IMR-90 (cell line): Measurements from ENCODE around the gene AMBRA1. TPM values are rescaled to one million over a fixed set of nuclear protein-coding genes. Genes with fewer than 3 reads are reported as not detected.

ENCODE experiments used
- ATAC-seq: fragments of 200-7000 bp; cut with Tn5 transposase; 2 replicates; pipeline ENCODE4 v1.9.1; 2020; ENCODE audit warnings: low read depth, mild to moderate bottlenecking, moderate library complexity
- BruUV-seq: library from RNA; stranded (reverse); fragments of 400-500 nt; replicated peaks from 2 replicates; lab custom pipeline; 2021; lab: Mats Ljungman, UMichigan
- CTCF ChIA-PET: fragments of 300-600 bp; formaldehyde crosslinking; extraction: SDS; loops from one replicate; lab custom pipeline; 2021; ENCODE audit warnings: antibody characterized with exemption; lab: Yijun Ruan, JAX
- POLR2A ChIA-PET: fragments of 300-600 bp; sonication (Branson Sonifier 250); formaldehyde crosslinking; loops from one replicate; lab custom pipeline; 2022; ENCODE audit warnings: antibody characterized with exemption; ENCODE audit not compliant: unreplicated experiment; lab: Charles Lee
- DNase-seq: peaks from one replicate; pipeline ENCODE4 v3.0.0; 2013
- H2AFZ ChIP-seq: replicated peaks from 2 replicates; pipeline ENCODE3; 2013; ENCODE audit warnings: low read length, mild to moderate bottlenecking; ENCODE audit not compliant: poor library complexity
- H2AK5ac ChIP-seq: 2 replicates; pipeline ENCODE4 v1.6.1; 2013; ENCODE audit warnings: low read depth, low read length, inconsistent platforms
- H2AK9ac ChIP-seq: replicated peaks from 2 replicates; pipeline ENCODE3; 2013; ENCODE audit warnings: mild to moderate bottlenecking, low read depth, low read length, moderate library complexity; ENCODE audit not compliant: poor library complexity
- H2BK120ac ChIP-seq: 2 replicates; pipeline ENCODE4 v1.6.1; 2013; ENCODE audit warnings: low read depth, low read length, inconsistent platforms
- H2BK15ac ChIP-seq: 3 replicates; pipeline ENCODE4 v1.6.1; 2013; ENCODE audit warnings: low read depth, low read length, inconsistent platforms
- H2BK20ac ChIP-seq: 2 replicates; pipeline ENCODE4 v1.6.1; 2013; ENCODE audit warnings: low read depth, mild to moderate bottlenecking, inconsistent platforms, low read length, moderate library complexity
- H2BK5ac ChIP-seq: 2 replicates; pipeline ENCODE4 v1.6.1; 2013; ENCODE audit warnings: mild to moderate bottlenecking, low read depth, low read length, inconsistent platforms; ENCODE audit not compliant: poor library complexity, severe bottlenecking
- H3K14ac ChIP-seq: replicated peaks from 2 replicates; pipeline ENCODE4 v1.6.1; 2013; ENCODE audit warnings: low read depth, low read length, inconsistent platforms
- H3K18ac ChIP-seq: 2 replicates; pipeline ENCODE4 v1.6.1; 2013; ENCODE audit warnings: low read depth, low read length, control low read depth
- H3K23ac ChIP-seq: 2 replicates; pipeline ENCODE4 v1.6.1; 2013; ENCODE audit warnings: low read depth, low read length, inconsistent platforms
- H3K27ac ChIP-seq: 2 replicates; pipeline ENCODE4 v1.5.1; 2013; ENCODE audit warnings: mild to moderate bottlenecking, control low read depth, low read length; ENCODE audit not compliant: insufficient read depth
- H3K27me3 ChIP-seq: 2 replicates; pipeline ENCODE4 v1.6.1; 2013; ENCODE audit warnings: low read length; ENCODE audit not compliant: control insufficient read depth, insufficient read depth
- H3K36me3 ChIP-seq: 2 replicates; pipeline ENCODE4 v1.6.1; 2013; ENCODE audit warnings: low read length, mixed read lengths; ENCODE audit not compliant: control insufficient read depth, insufficient read depth
- H3K4ac ChIP-seq: 2 replicates; pipeline ENCODE4 v1.6.1; 2013; ENCODE audit warnings: low read depth, low read length, inconsistent platforms
- H3K4me1 ChIP-seq: 2 replicates; pipeline ENCODE4 v1.6.1; 2013; ENCODE audit warnings: low read length, mixed read lengths; ENCODE audit not compliant: control insufficient read depth, insufficient read depth
- H3K4me2 ChIP-seq: 2 replicates; pipeline ENCODE4 v1.6.1; 2013; ENCODE audit warnings: low read depth, mild to moderate bottlenecking, control low read depth, low read length, moderate library complexity
- H3K4me3 ChIP-seq: 2 replicates; pipeline ENCODE4 v1.5.1; 2013; ENCODE audit warnings: low read depth, mild to moderate bottlenecking, control low read depth, low read length, moderate library complexity; ENCODE audit not compliant: insufficient read depth
- H3K56ac ChIP-seq: 2 replicates; pipeline ENCODE4 v1.6.1; 2013; ENCODE audit warnings: low read length, inconsistent platforms; ENCODE audit not compliant: insufficient read depth; ENCODE audit errors: extremely low read depth
- H3K79me1 ChIP-seq, 2 experiments: 2 replicates each; pipeline ENCODE4 v1.6.1; 2013; ENCODE audit warnings: low read length in 2 of 2, inconsistent platforms in 1 of 2, low read depth in 1 of 2
- H3K9ac ChIP-seq: 2 replicates; pipeline ENCODE4 v1.6.1; 2013; ENCODE audit warnings: low read depth, low read length, control low read depth
- H3K9me1 ChIP-seq: 2 replicates; pipeline ENCODE4 v1.6.1; 2013; ENCODE audit warnings: low read length, inconsistent platforms; ENCODE audit not compliant: insufficient read depth
- H3K9me3 ChIP-seq: 2 replicates; pipeline ENCODE4 v1.6.1; 2013; ENCODE audit warnings: low read length; ENCODE audit not compliant: control insufficient read depth, insufficient read depth
- H4K20me1 ChIP-seq: 2 replicates; pipeline ENCODE4 v1.6.1; 2013; ENCODE audit warnings: low read length, inconsistent platforms; ENCODE audit not compliant: insufficient read depth
- H4K5ac ChIP-seq: 2 replicates; pipeline ENCODE4 v1.6.1; 2013; ENCODE audit warnings: mild to moderate bottlenecking, low read depth, low read length, control low read depth
- H4K8ac ChIP-seq, 2 experiments: 2 replicates each; pipeline ENCODE4 v1.6.1; 2013; ENCODE audit warnings: low read depth in 2 of 2, low read length in 2 of 2, control low read depth in 1 of 2, inconsistent platforms in 1 of 2
- H4K91ac ChIP-seq: 2 replicates; pipeline ENCODE4 v1.6.1; 2013; ENCODE audit warnings: low read depth, low read length, inconsistent platforms; ENCODE audit not compliant: insufficient read depth
- CTCF ChIP-seq: conservative IDR thresholded peaks from 2 replicates; pipeline ENCODE4 v1.5.1; 2012; ENCODE audit warnings: mild to moderate bottlenecking, low read depth, low read length, improper control_type of control experiment
- ELK1 ChIP-seq: fragments of 150-350 bp; IDR thresholded peaks from 2 replicates; pipeline ENCODE4 v1.6.1; 2016; ENCODE audit warnings: low read depth, mild to moderate bottlenecking, low read length, moderate library complexity, borderline replicate concordance
- RCOR1 ChIP-seq: IDR thresholded peaks from 2 replicates; pipeline ENCODE4 v1.6.1; 2012; ENCODE audit warnings: mild to moderate bottlenecking, low read length, improper control_type of control experiment; ENCODE audit not compliant: insufficient replicate concordance
- USF2 ChIP-seq: fragments of 150-350 bp; IDR thresholded peaks from 2 replicates; pipeline ENCODE4 v1.6.1; 2017; ENCODE audit warnings: mild to moderate bottlenecking, antibody characterized with exemption, low read length, low read depth
- WGBS, 2 experiments: methylation state at CpG; one replicate each; pipeline versions ENCODE4 v1.1.5 to v1.1.7; 2013; ENCODE audit warnings: missing lambda C conversion rate in 2 of 2; ENCODE audit not compliant: insufficient read length in 1 of 2; ENCODE audit errors: extremely low coverage in 2 of 2; 5-methylcytosine and 5-hydroxymethylcytosine counted together
- dilution Hi-C: fragments of 300-500 bp; cut with HindIII; formaldehyde crosslinking; loops from one replicate; pipeline ENCODE4 v1.14.3; 2018; ENCODE audit warnings: low sequenced_read_pairs; ENCODE audit not compliant: unreplicated experiment
- in situ Hi-C: fragments of 300-500 bp; cut with MboI; formaldehyde crosslinking; loops from 3 replicates; pipeline ENCODE4 v1.14.3; 2019; ENCODE audit warnings: low sequenced_read_pairs, inconsistent platforms, mixed read lengths
- intact Hi-C: fragments of 100-400 bp; cut with micrococcal nuclease; formaldehyde crosslinking; loops from 2 replicates; pipeline ENCODE4 v1.10.0; 2022
- polyA plus RNA-seq, 3 experiments: library from polyadenylated mRNA; depleted of rRNA; stranded (reverse); fragments of >200 nt; gene quantifications; 2 replicates each; pipeline ENCODE4 v1.2.3, GENCODE V29; 2012; ENCODE audit warnings: low replicate concordance in 1 of 3
- total RNA-seq: library from RNA; depleted of rRNA; stranded (reverse); fragments of >200 nt; gene quantifications from 2 replicates; pipeline ENCODE4 v1.2.3, GENCODE V29; 2012

Gene AMBRA1
- total and polyA plus RNA-seq, 2 of the 4 experiments (the other 2 are of a cell fraction): 9.4 to 18.3 TPM

DNA sequence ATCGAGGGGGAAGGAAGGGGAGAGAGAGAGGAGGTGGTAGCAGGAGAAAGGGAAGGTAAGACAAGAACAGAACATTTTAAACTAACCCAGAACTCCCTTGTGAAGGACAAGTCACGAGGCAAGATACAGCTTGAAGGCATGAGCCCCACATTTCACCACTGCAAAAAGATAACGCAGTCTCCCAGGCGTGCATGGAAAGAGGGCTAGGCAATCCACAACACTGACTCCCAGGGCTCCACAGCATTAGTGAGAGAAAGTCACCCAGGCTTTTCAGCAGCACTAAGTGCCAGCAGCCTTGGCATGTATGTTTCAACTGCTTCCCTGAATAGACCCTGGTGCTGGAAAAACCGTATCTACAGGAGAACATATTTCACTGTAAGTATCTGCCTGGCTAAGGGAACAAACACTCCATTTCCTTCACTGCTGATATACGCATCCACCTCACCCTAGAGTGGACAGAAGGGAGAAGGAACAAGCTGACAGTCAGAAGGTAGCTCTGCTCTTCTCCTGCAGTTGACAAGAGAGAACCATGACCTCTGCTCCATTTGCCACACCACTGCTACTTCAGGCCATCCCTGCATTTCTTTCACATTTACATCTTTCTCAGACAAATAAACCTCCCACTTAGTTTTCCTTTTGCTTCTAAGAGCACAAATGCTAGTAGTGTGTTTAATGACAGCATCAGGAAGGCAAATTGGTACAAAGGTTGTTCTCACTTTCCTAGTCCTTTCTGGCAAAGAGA is 87.9 kb downstream of the AMBRA1 start:
- Histone ChIP-seq H3K36me3 (peaks cover 12% of the 10 kb centered on the region), H3K9me3 (no peaks in the 10 kb centered on the region), H3K18ac (peak overlapping the region; percentile 32; the same call in 1 of the 2 replicates), H3K56ac (no peak overlapping the region), H2AK5ac (peak overlapping the region; percentile 71; the same call in 1 of the 2 replicates), H4K5ac (no peak overlapping the region), H3K27me3 (no peaks in the 10 kb centered on the region), H3K4me3 (no peak overlapping the region), H2AFZ (no peak overlapping the region), H2BK15ac (peak overlapping the region; percentile 22; the same call in 1 of the 3 replicates), H3K79me1 (peaks cover 10 to 55% of the 10 kb centered on the region in 2 experiments; a peak in 3 of 4 replicates), H4K91ac (peak overlapping the region; percentile 30; the same call in 1 of the 2 replicates), H3K4me2 (no peak overlapping the region), H2AK9ac (no peak overlapping the region), H3K27ac (0 out of 2 replicates have a peak overlapping the region, but pooled peaks have one; percentile 1), H3K9me1 (peaks cover 20% of the 10 kb centered on the region), H3K4ac (peak overlapping the region; percentile 44), H3K9ac (no peak overlapping the region), H4K20me1 (peaks cover 11% of the 10 kb centered on the region; the same call in 1 of the 2 replicates), H4K8ac (peak overlapping the region in 1 of 2 experiments; percentile 48; a peak in 1 of 4 replicates), H3K4me1 (peaks cover 13% of the 10 kb centered on the region), H3K23ac (peak overlapping the region; percentile 40), H2BK20ac (peak overlapping the region; percentile 42; the same call in 1 of the 2 replicates), H2BK5ac (peak overlapping the region; percentile 33), H3K14ac (peak overlapping the region; percentile 45), H2BK120ac (peak overlapping the region; percentile 54; the same call in 1 of the 2 replicates)
- peak; percentile 22; the same call in 1 of the 2 replicates for ATAC-seq
- intact Hi-C loops: loop anchor here (2.0 kb wide), 1 partner anchor 15 kb away; no protein-coding TSS in a partner anchor
- WGBS, 2 experiments: no CpG with 5 or more reads among the region's 6 CpGs
- in situ Hi-C loops: no loop called here
- dilution Hi-C loops: no loop called here
- no peak for TF ChIP-seq CTCF
- TF ChIP-seq ELK1: no peak
- TF ChIP-seq USF2: no peak
- TF ChIP-seq RCOR1: no peak
- peak; percentile 18 for DNase-seq
- ChIA-PET POLR2A (no interaction called here), CTCF (interaction anchor here (1.9 kb wide), 1 partner anchor 16 kb away, joined by 6 read pairs; no protein-coding TSS in a partner anchor)
- BruUV-seq: no TSS peak
